Activated naive CD8-positive, alpha-beta T cell treated with anti-CD3 and anti-CD28 coated beads, Interleukin-2, amount 10 ng/mL, durations not matched to agents 7 days and 5 days (primary cell): ENCODE results near the gene C1QTNF1. TPM values are rescaled to one million over a fixed set of nuclear protein-coding genes. Genes with fewer than 3 reads are reported as not detected.

Experiments
- ATAC-seq: fragments of 150-1000 bp; cut with Tn5 transposase; one replicate; pipeline ENCODE4 v1.10.0; 2021; ENCODE audit warnings: low read depth, moderate library complexity
- POLR2A ChIA-PET: fragments of 350-600 bp; sonication (Branson Sonifier 250); formaldehyde crosslinking; loops from one replicate; lab custom pipeline; 2021; ENCODE audit warnings: antibody characterized with exemption; lab: Charles Lee
- DNase-seq: peaks from one replicate; pipeline ENCODE4 v3.0.0; 2021
- H3K27ac Mint-ChIP-seq: one replicate; pipeline ENCODE4 v1.8.0; 2022; ENCODE audit warnings: mild to moderate bottlenecking, mixed read lengths
- H3K27me3 Mint-ChIP-seq: one replicate; pipeline ENCODE4 v1.8.0; 2022; ENCODE audit warnings: mild to moderate bottlenecking, moderate library complexity, mixed read lengths
- H3K36me3 Mint-ChIP-seq: one replicate; pipeline ENCODE4 v1.8.0; 2021; ENCODE audit warnings: mild to moderate bottlenecking, mixed read lengths
- H3K4me1 Mint-ChIP-seq: one replicate; pipeline ENCODE4 v1.8.0; 2021; ENCODE audit warnings: mixed read lengths
- H3K4me3 Mint-ChIP-seq: one replicate; pipeline ENCODE4 v1.8.0; 2022; ENCODE audit warnings: mild to moderate bottlenecking, moderate library complexity, mixed read lengths
- H3K9me3 Mint-ChIP-seq: one replicate; pipeline ENCODE4 v1.8.0; 2021; ENCODE audit warnings: mixed read lengths
- total RNA-seq, 2 experiments: library from RNA; stranded (reverse); gene quantifications; one replicate each; pipeline ENCODE4 v1.2.3, GENCODE V29; 2021

C1QTNF1 gene
- total RNA-seq, 2 experiments from 2014 or later, result not detected

GRCh38 chr17:79006046-79006445 lies 17.9 kb upstream of the C1QTNF1 start:
- POLR2A ChIA-PET, result no interaction called here
- Mint-ChIP-seq H3K36me3 (peaks cover 12% of the 10 kb centered on the region), H3K27me3 (no peaks in the 10 kb centered on the region), H3K9me3 (no peaks in the 10 kb centered on the region), H3K27ac (peak overlapping the region; percentile 48), H3K4me3 (peak overlapping the region; percentile 12), H3K4me1 (peaks cover 39% of the 10 kb centered on the region)
- no peak for DNase-seq
- no peak for ATAC-seq

GRCh38 chr17:79006794-79007503 lies 17.0 kb upstream of the C1QTNF1 start:
- ATAC-seq (no peak), DNase-seq (no peak)
- H3K27ac Mint-ChIP-seq, result peak overlapping the region; percentile 76
- POLR2A ChIA-PET, result interaction anchor here (1.0 kb wide), 1 partner anchor 27 kb away, joined by 3 read pairs; the partner anchor contains the start of gene LGALS3BP
- H3K36me3 Mint-ChIP-seq, result peaks cover 12% of the 10 kb centered on the region
- no peaks in the 10 kb centered on the region for H3K9me3 Mint-ChIP-seq
- H3K4me1 Mint-ChIP-seq, result peaks cover 39% of the 10 kb centered on the region
- H3K27me3 Mint-ChIP-seq, result no peaks in the 10 kb centered on the region
- peak overlapping the region; percentile 71 for H3K4me3 Mint-ChIP-seq

- Mint-ChIP-seq H3K36me3 (peaks cover 9% of the 10 kb centered on the region), H3K9me3 (no peaks in the 10 kb centered on the region), H3K27ac (peak overlapping the region; percentile 96), H3K27me3 (no peaks in the 10 kb centered on the region), H3K4me1 (peaks cover 39% of the 10 kb centered on the region), H3K4me3 (peak overlapping the region; percentile 83)
- DNase-seq, result no peak
- no peak for ATAC-seq
- POLR2A ChIA-PET, result interaction anchor here (1.0 kb wide), 1 partner anchor 28 kb away, joined by 3 read pairs; the partner anchor contains the start of gene LGALS3BP
These were observed 16.2 kb upstream of the C1QTNF1 start for GRCh38 chr17:79007504-79008381.

GRCh38 chr17:79008666-79009387 lies 15.1 kb upstream of the C1QTNF1 start:
- H3K4me3 Mint-ChIP-seq, result peak overlapping the region; percentile 83
- no peaks in the 10 kb centered on the region for H3K9me3 Mint-ChIP-seq
- no peak for ATAC-seq
- peaks cover 9% of the 10 kb centered on the region for H3K36me3 Mint-ChIP-seq
- POLR2A ChIA-PET, result interaction anchor here (0.6 to 1.4 kb wide), 3 partner anchors 29 to 117 kb away, joined by 3 to 8 read pairs (median 7); partner anchors contain the start of genes ENGASE and LGALS3BP
- peaks cover 39% of the 10 kb centered on the region for H3K4me1 Mint-ChIP-seq
- H3K27me3 Mint-ChIP-seq, result no peaks in the 10 kb centered on the region
- H3K27ac Mint-ChIP-seq, result peak overlapping the region; percentile 96
- no peak for DNase-seq

- H3K4me3 Mint-ChIP-seq, result peak within 1 kb of the TSS; percentile 96
- peak within 1 kb of the TSS; percentile 96 for H3K27ac Mint-ChIP-seq
- H3K4me1 Mint-ChIP-seq, result peaks cover 39% of the 10 kb centered on the region
- POLR2A ChIA-PET, result interaction anchor here (0.6 to 1.4 kb wide), 6 partner anchors 14 to 573 kb away, joined by 3 to 8 read pairs (median 4); partner anchors contain the start of genes ENGASE and LGALS3BP
- DNase-seq (peak; percentile 92), ATAC-seq (peak; percentile 94)
- peaks cover 3% of the 10 kb centered on the region for H3K27me3 Mint-ChIP-seq
- peaks cover 2% of the 10 kb centered on the region for H3K9me3 Mint-ChIP-seq
- H3K36me3 Mint-ChIP-seq, result peaks cover 10% of the 10 kb centered on the region
These were observed 14.3 kb upstream of the C1QTNF1 start, which contains the start of gene CANT1 for GRCh38 chr17:79009397-79010303. CANT1 (minus strand) TSS chr17:79009764; CDS start chr17:78997622, 12,142 bp downstream.

- peak overlapping the region; percentile 96 for H3K4me3 Mint-ChIP-seq
- H3K27ac Mint-ChIP-seq, result peak overlapping the region; percentile 96
- peaks cover 2% of the 10 kb centered on the region for H3K9me3 Mint-ChIP-seq
- POLR2A ChIA-PET, result interaction anchor here (0.6 to 1.4 kb wide), 4 partner anchors 15 to 65 kb away, joined by 3 to 8 read pairs (median 6); partner anchors contain the start of genes ENGASE and LGALS3BP
- peaks cover 3% of the 10 kb centered on the region for H3K27me3 Mint-ChIP-seq
- H3K4me1 Mint-ChIP-seq, result peaks cover 38% of the 10 kb centered on the region
- peaks cover 10% of the 10 kb centered on the region for H3K36me3 Mint-ChIP-seq
- ATAC-seq, result no peak
- DNase-seq, result no peak
These were observed 13.7 kb upstream of the C1QTNF1 start for GRCh38 chr17:79010304-79010646.

GRCh38 chr17:79011451-79012147 lies 12.4 kb upstream of the C1QTNF1 start:
- Mint-ChIP-seq H3K4me3 (no peak overlapping the region), H3K27ac (no peak overlapping the region), H3K27me3 (peaks cover 5% of the 10 kb centered on the region), H3K4me1 (peaks cover 27% of the 10 kb centered on the region), H3K36me3 (peaks cover 10% of the 10 kb centered on the region), H3K9me3 (peaks cover 3% of the 10 kb centered on the region)
- DNase-seq, result no peak
- no peak for ATAC-seq
- POLR2A ChIA-PET, result no interaction called here

- Mint-ChIP-seq H3K4me3 (no peak overlapping the region), H3K27me3 (peaks cover 11% of the 10 kb centered on the region), H3K9me3 (peaks cover 3% of the 10 kb centered on the region), H3K4me1 (peaks cover 19% of the 10 kb centered on the region), H3K36me3 (peaks cover 7% of the 10 kb centered on the region), H3K27ac (no peak overlapping the region)
- DNase-seq (no peak), ATAC-seq (no peak)
- POLR2A ChIA-PET, result no interaction called here
These were observed 11.3 kb upstream of the C1QTNF1 start for GRCh38 chr17:79012563-79013134.

GRCh38 chr17:79014158-79014758 lies 9.7 kb upstream of the C1QTNF1 start:
- Mint-ChIP-seq H3K4me3 (no peak overlapping the region), H3K9me3 (peaks cover 3% of the 10 kb centered on the region), H3K27ac (no peak overlapping the region), H3K4me1 (peaks cover 8% of the 10 kb centered on the region), H3K27me3 (peaks cover 15% of the 10 kb centered on the region), H3K36me3 (peaks cover 1% of the 10 kb centered on the region)
- DNase-seq, result no peak
- POLR2A ChIA-PET, result no interaction called here
- no peak for ATAC-seq

- POLR2A ChIA-PET, result no interaction called here
- Mint-ChIP-seq H3K27ac (no peak overlapping the region), H3K4me3 (no peak overlapping the region), H3K4me1 (peaks cover 3% of the 10 kb centered on the region), H3K27me3 (peaks cover 39% of the 10 kb centered on the region), H3K36me3 (peaks cover 1% of the 10 kb centered on the region), H3K9me3 (peaks cover 3% of the 10 kb centered on the region)
- no peak for ATAC-seq
- DNase-seq, result no peak
These were observed 6.2 kb upstream of the C1QTNF1 start for GRCh38 chr17:79017546-79018369.
